SK-N-SH treated with all-trans-retinoic acid at 6 μM for 48 hours (cell line): ENCODE measurements around the gene DNAJC10.

Source experiments
- ATAC-seq: fragments of 200-7000 bp; cut with Tn5 transposase; 3 replicates; pipeline ENCODE4 v1.9.1; 2020; ENCODE audit warnings: mild to moderate bottlenecking, moderate library complexity
- ARNTL ChIP-seq: fragments of 450-650 bp; formaldehyde crosslinking; IDR thresholded peaks from 2 replicates; pipeline ENCODE4 v1.5.0; 2020; ENCODE audit warnings: low read depth, mild to moderate bottlenecking, moderate library complexity, borderline replicate concordance
- BACH2 ChIP-seq: fragments of 250-450 bp; sonication (Bioruptor Pico); IDR thresholded peaks from 2 replicates; pipeline ENCODE4 v1.9.0; 2021; ENCODE audit warnings: mild to moderate bottlenecking, borderline replicate concordance
- CREB5 ChIP-seq: fragments of 250-450 bp; sonication (Bioruptor Pico); IDR thresholded peaks from 2 replicates; pipeline ENCODE4 v1.5.1; 2020; ENCODE audit warnings: low read depth, mild to moderate bottlenecking, moderate library complexity
- CSRNP3 ChIP-seq: fragments of 250-450 bp; sonication (Bioruptor Pico); IDR thresholded peaks from 2 replicates; pipeline ENCODE4 v1.5.1; 2021; ENCODE audit warnings: mild to moderate bottlenecking, moderate library complexity
- ESRRG ChIP-seq: fragments of 250-450 bp; sonication (Bioruptor Pico); IDR thresholded peaks from 2 replicates; pipeline ENCODE4 v1.6.1; 2021; ENCODE audit warnings: mild to moderate bottlenecking
- GLIS3 ChIP-seq: fragments of 250-450 bp; sonication (Bioruptor Pico); IDR thresholded peaks from 2 replicates; pipeline ENCODE4 v1.5.0; 2020; ENCODE audit warnings: mild to moderate bottlenecking, moderate library complexity
- ISL1 ChIP-seq: fragments of 250-450 bp; sonication (Bioruptor Pico); IDR thresholded peaks from 2 replicates; pipeline ENCODE4 v2.1.2; 2022; ENCODE audit warnings: mild to moderate bottlenecking, moderate library complexity
- OSR1 ChIP-seq: fragments of 250-450 bp; sonication (Bioruptor Pico); IDR thresholded peaks from 2 replicates; pipeline ENCODE4 v1.8.0; 2022; ENCODE audit warnings: moderate library complexity, mild to moderate bottlenecking, inconsistent platforms
- POU6F1 ChIP-seq: fragments of 250-450 bp; sonication (Bioruptor Pico); IDR thresholded peaks from 2 replicates; pipeline ENCODE4 v1.8.0; 2021; ENCODE audit warnings: low read depth, mild to moderate bottlenecking, moderate library complexity, borderline replicate concordance
- PPARA ChIP-seq: fragments of 250-450 bp; sonication (Bioruptor Pico); IDR thresholded peaks from 2 replicates; pipeline ENCODE4 v1.5.0; 2020; ENCODE audit warnings: mild to moderate bottlenecking, borderline replicate concordance
- RARB ChIP-seq: fragments of 250-450 bp; sonication (Bioruptor Pico); IDR thresholded peaks from 2 replicates; pipeline ENCODE4 v1.8.0; 2021; ENCODE audit warnings: mild to moderate bottlenecking, moderate library complexity
- SNAI2 ChIP-seq: fragments of 250-450 bp; sonication (Bioruptor Pico); IDR thresholded peaks from 2 replicates; pipeline ENCODE4 v1.5.0; 2020; ENCODE audit warnings: mild to moderate bottlenecking, moderate library complexity
- TCF4 ChIP-seq: fragments of 250-450 bp; sonication (Bioruptor Pico); IDR thresholded peaks from 2 replicates; pipeline ENCODE4 v1.8.0; 2021; ENCODE audit warnings: mild to moderate bottlenecking, moderate library complexity, borderline replicate concordance
- TOX ChIP-seq: fragments of 250-450 bp; sonication (Bioruptor Pico); IDR thresholded peaks from 2 replicates; pipeline ENCODE4 v1.8.0; 2021; ENCODE audit warnings: mild to moderate bottlenecking, moderate library complexity, borderline replicate concordance
- TSHZ2 ChIP-seq: fragments of 250-450 bp; sonication (Bioruptor Pico); IDR thresholded peaks from 2 replicates; pipeline ENCODE4 v1.5.0; 2020; ENCODE audit warnings: mild to moderate bottlenecking, moderate library complexity
- ZC3H10 ChIP-seq: fragments of 250-450 bp; sonication (Bioruptor Pico); IDR thresholded peaks from 2 replicates; pipeline ENCODE4 v1.5.1; 2021; ENCODE audit warnings: mild to moderate bottlenecking, moderate library complexity
- ZFP3 ChIP-seq: fragments of 250-450 bp; sonication (Bioruptor Pico); IDR thresholded peaks from 2 replicates; pipeline ENCODE4 v1.5.0; 2020; ENCODE audit warnings: mild to moderate bottlenecking, moderate library complexity
- ZFP30 ChIP-seq: fragments of 450-650 bp; formaldehyde crosslinking; IDR thresholded peaks from 2 replicates; pipeline ENCODE4 v1.5.0; 2022; ENCODE audit warnings: mild to moderate bottlenecking, moderate library complexity
- ZNF565 ChIP-seq: fragments of 450-650 bp; formaldehyde crosslinking; conservative IDR thresholded peaks from 2 replicates; pipeline ENCODE4 v1.5.0; 2020; ENCODE audit warnings: low read depth, mild to moderate bottlenecking, moderate library complexity
- ZNF70 ChIP-seq: fragments of 450-650 bp; formaldehyde crosslinking; IDR thresholded peaks from 2 replicates; pipeline ENCODE4 v1.5.0; 2020; ENCODE audit warnings: mild to moderate bottlenecking, moderate library complexity
- ZNF8 ChIP-seq: fragments of 450-650 bp; formaldehyde crosslinking; IDR thresholded peaks from 2 replicates; pipeline ENCODE4 v1.5.0; 2020; ENCODE audit warnings: mild to moderate bottlenecking, moderate library complexity

DNAJC10 gene

GRCh38 chr2:182713601-182714000 lies 2.5 kb upstream of the DNAJC10 start (continued):
- TF ChIP-seq TSHZ2 (CRISPR knock-in tag) (no peak), CSRNP3 (CRISPR knock-in tag) (no peak), BACH2 (no peak), ZFP30 (CRISPR knock-in tag) (no peak), ISL1 (CRISPR knock-in tag) (no peak), ZC3H10 (CRISPR knock-in tag) (no peak), ZFP3 (CRISPR knock-in tag) (no peak)

GRCh38 chr2:182715121-182715891 lies 751 bp upstream of the DNAJC10 start:
- no peak for TF ChIP-seq RARB (CRISPR knock-in tag)
- no peak for TF ChIP-seq ZNF565
- no peak for TF ChIP-seq TOX
- no peak for TF ChIP-seq POU6F1 (CRISPR knock-in tag)
- TF ChIP-seq ZFP30 (CRISPR knock-in tag): no peak
- TF ChIP-seq TCF4 (CRISPR knock-in tag): no peak
- no peak for TF ChIP-seq OSR1 (CRISPR knock-in tag)
- TF ChIP-seq ZFP3 (CRISPR knock-in tag): no peak
- no peak for TF ChIP-seq CSRNP3 (CRISPR knock-in tag)
- TF ChIP-seq ARNTL (CRISPR knock-in tag): no peak
- TF ChIP-seq ZNF8 (CRISPR knock-in tag): no peak
- no peak for TF ChIP-seq GLIS3
- TF ChIP-seq ZNF70: no peak
- TF ChIP-seq PPARA (CRISPR knock-in tag): no peak
- no peak for TF ChIP-seq ESRRG
- no peak for TF ChIP-seq CREB5 (CRISPR knock-in tag)
- TF ChIP-seq ZC3H10 (CRISPR knock-in tag): no peak
- TF ChIP-seq SNAI2: no peak
- TF ChIP-seq TSHZ2 (CRISPR knock-in tag): no peak
- ATAC-seq: peak; percentile 23
